ENCODE results near the gene ARID1B. TPM values are rescaled to one million over a fixed set of nuclear protein-coding genes. Genes with fewer than 3 reads are reported as not detected.

ARID1B gene
- total RNA-seq, 1 donor from 2014 or later: 26.2 TPM

DNA sequence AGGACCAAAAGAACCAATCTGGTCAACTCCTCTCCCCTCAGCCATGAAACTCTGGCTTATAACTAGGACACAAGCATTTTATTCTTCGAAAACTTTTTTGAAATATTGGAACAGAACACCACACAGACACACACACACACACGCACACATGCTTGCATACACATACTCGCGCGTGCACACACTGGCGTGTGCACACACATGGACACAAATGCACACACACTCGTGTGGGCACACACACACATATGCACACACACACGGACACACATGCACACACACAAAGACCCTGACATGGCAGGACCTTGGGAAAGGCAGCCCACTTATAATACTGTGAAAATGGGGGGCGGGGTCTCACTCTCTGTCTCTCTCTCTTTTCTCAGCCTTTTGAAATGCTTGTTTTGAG is 482.3 kb downstream of the ARID1B start:
- no peak for DNase-seq (ENCODE audit: low read depth)

Small RNA genes within 50 kb of the gene (microRNA-seq; reads per million reads assigned to microRNA genes)
- gene MIR4466: not detected
